HCT116 (cell line): ENCODE measurements around the gene CORO7.

Experiments
- CTCF ChIP-seq, 3 experiments: fragments of 200-600 bp in 1 of 3; sonication (generic) in 1 of 3; IDR thresholded peaks in 2 of 3; conservative IDR thresholded peaks in 1 of 3; 2 replicates each; pipeline ENCODE4 v1.5.1; 2012 to 2017; ENCODE audit warnings: low read depth in 2 of 3, low read length in 2 of 3, antibody characterized with exemption in 1 of 3, borderline replicate concordance in 1 of 3, control low read depth in 1 of 3, mild to moderate bottlenecking in 1 of 3, mixed read lengths in 1 of 3, mixed run types in 1 of 3, moderate library complexity in 1 of 3; ENCODE audit not compliant: insufficient read depth in 1 of 3
- EZH2phosphoT487 ChIP-seq: fragments of 200-600 bp; IDR thresholded peaks from 2 replicates; pipeline ENCODE4 v1.6.1; 2018; ENCODE audit warnings: antibody characterized with exemption, borderline replicate concordance
- JUND ChIP-seq: IDR thresholded peaks from 2 replicates; pipeline ENCODE4 v1.6.1; 2012
- POLR2A ChIP-seq: IDR thresholded peaks from 2 replicates; pipeline ENCODE4 v1.7.0; 2011; ENCODE audit warnings: borderline replicate concordance; ENCODE audit not compliant: insufficient read depth, insufficient read length; ENCODE audit errors: extremely low read depth
- POLR2AphosphoS5 ChIP-seq: IDR thresholded peaks from 2 replicates; pipeline ENCODE4 v1.6.1; 2011; ENCODE audit warnings: mild to moderate bottlenecking, low read depth, low read length, moderate library complexity
- ZNF274 ChIP-seq: fragments of 200-500 bp; sonication (Bioruptor generic); IDR thresholded peaks from 2 replicates; pipeline ENCODE4 v1.6.1; 2014; ENCODE audit warnings: mild to moderate bottlenecking, low read depth, low read length, inconsistent platforms

GRCh38 chr16:4437366-4437765, 21.0 kb upstream of the CORO7 start:
- TF ChIP-seq EZH2phosphoT487 (no peak), POLR2A (no peak), ZNF274 (no peak), JUND (no peak), POLR2AphosphoS5 (no peak), CTCF (IDR thresholded peaks at IDR 0.05 in 2 of 3, conservative IDR thresholded peaks at IDR 0.05 in 1 of 3; ENCODE audit: borderline replicate concordance in 1 of 3, insufficient read depth in 1 of 3, low read depth in 2 of 3, low read length in 2 of 3) (no peak)
